Glomerular visceral epithelial cell (primary cell): Measurements from ENCODE around the gene FMN2.
A peak's percentile ranks its signal among the peaks of the same experiment; 100 is the strongest.

Source experiments
- DNase-seq: peaks from one replicate; pipeline ENCODE4 v3.0.0-alpha.2; 2016; ENCODE audit errors: extremely low spot score

FMN2 gene

DNA sequence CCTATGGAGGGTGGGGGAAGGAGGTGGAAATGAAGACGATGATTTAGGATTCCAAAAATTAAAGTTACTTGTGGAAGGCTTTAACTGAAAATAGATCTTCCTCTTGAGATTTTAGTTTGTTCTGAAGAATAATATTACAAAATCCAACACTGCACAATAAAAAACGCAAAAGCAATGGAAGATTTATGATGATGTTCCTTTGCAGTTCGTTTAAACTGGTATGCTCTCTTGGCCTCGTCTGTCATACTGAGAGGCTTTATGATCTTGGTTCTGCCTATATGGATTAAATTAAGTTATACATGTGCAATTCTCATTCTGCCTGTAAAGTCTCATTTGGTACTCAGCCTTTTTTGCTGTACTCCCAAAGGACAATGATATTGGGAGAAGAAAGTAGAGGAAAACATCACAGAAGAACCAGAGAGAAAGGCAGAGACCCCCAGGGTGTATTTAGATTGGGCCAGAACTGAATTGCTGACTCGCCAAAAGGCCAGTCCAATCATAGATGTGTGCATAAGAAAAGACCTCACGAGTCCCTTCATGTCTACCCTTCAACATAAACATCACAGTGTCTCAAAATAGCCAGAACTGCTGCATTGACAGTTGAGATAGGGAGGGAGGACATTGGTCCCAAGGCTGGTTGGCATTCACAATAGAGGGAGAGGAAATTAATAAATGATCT lies 331.7 kb downstream of the FMN2 start:
- DNase-seq: no peak

DNA sequence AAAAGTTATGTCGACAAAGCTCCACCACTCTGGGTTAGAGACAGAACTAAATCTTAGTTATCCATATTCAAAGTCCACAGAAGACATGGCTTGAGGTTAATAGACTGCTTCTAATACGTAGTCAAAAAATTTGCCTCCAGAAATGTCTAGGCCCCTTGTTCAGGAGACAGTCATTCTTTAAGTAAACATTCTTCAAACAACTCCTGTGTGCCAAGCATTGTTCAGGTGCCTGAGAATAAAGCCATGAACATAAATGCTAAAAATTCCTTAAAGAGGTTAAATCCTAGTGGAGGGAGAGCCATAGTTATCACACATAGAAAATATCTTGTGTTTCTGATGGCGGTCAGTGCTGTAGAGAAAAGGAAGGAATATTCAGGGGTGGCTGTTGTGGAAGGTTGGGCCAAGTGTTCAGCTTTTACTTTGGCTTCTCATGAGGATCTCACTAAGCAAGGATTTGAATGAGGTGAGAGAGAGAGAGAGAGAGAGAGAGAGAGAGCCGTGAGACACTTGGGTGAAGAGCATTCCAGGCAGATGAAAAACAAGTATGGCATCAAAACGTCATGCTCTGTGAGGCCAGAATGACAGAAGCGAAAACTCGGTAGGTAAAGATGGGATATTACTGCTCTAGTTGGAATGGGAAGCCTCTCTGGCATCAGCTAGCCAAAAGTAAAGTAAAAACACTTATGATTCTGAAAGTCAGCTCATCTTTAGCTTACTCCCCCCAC lies 333.2 kb downstream of the FMN2 start:
- no peak for DNase-seq

DNA sequence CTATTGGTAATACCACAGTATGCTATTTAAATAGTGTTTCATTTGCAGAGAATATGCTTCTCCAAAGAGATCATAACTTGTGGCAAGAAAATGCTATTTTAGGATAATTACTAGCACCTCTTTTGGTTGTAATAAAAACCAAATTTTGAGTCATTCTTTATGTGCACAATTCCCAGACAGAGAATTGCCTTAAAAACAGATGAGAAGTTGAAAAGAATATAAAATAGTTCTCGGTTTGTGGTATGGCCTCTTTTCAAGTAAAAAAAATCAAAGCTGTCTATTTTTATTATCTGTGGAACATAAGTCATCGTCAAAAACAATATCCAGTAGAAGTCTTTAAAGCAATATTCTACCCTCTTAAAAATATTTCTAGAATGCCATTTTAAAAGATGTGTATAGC lies 334.4 kb downstream of the FMN2 start:
- no peak for DNase-seq

DNA sequence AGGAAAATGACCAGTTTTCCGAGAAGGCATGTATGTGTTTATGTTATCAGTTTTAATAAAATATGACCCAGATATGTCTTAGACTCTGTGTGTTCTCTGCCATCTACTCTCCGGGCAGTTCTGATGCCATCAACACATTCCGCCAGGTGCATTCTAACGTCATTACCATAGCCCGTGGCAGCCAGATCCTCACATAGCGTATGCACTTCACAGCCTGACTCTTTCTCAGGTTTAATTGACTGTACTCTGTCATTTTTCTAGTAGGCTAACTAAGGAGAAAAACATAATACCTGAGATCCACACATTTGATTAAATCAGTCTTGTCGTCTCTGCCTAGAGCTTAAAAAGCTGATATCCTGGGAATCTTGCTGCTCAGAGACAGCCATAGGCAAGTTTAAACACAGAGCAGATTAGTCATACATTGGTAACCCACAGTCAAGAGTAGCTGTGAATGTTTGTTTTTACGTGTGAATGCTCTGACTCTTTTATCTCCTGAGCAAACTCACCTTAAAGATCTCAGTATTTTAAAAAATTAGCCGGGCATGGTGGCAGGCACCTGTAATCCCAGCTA lies 344.4 kb downstream of the FMN2 start:
- no peak for DNase-seq

DNA sequence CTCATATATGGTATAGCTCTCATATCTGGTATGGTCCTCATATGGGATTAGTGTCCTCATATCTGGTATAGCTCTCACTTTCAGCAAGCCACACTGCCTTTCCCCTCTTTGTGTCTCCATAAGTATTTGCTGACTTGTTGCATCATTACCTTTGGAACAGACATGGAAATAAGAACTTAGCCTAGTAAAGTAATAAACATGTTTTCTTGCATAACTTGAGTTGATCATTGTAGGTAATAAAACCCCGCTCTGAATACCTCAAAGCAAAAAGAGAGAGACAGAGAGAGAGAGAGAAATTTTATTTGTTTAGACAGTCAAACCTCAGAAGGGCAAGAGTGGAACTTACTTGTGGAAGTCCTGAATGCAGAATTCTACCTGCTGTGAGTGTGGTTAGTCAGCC lies 350.0 kb downstream of the FMN2 start:
- DNase-seq: no peak

DNA sequence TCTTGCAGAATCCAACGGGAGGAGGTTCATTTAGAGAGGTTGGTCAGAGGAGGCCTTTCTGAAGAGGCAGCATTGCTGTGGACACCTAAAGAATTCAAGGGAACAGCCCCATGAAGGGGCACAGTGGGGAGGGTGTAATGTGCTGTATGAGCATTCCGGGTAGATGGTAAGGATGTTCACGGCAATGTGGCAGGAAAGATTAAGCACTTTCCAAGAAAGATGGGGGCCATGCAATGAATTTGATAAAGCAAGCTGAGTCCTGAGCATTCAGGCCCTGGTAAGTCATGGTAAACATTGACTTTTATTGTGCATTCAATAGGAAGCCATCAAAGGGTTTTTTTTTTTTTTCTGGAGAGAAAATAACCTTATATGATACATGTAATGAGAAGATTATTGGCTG lies 353.7 kb downstream of the FMN2 start:
- DNase-seq: no peak

DNA sequence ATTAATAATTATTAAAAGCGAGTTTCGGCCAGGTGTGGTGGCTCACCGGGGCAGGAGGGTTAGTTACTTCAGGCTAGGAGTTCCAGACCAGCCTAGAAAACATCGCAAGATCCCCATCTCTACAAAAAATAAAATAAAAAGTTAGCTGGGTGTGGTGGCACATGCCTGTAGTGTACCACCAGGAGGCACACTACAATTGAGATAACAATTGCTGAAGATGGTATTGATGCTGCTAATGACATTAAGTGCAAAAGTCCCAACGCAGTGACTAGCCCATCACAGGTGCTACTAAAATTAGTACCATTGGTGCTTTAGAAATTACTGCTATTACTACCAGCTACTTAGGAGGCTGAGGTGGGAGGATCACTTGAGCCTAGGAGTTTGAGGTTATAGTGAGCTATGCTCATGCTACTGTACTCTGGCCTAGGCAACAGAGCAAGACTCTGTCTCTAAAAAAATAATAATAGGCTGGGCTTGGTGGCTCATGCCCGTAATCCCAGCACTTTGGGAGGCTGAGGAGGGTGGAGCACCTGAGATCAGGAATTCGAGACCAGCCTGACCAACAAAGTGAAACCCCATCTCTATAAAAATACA lies 363.6 kb downstream of the FMN2 start:
- peak; percentile 20 for DNase-seq

DNA sequence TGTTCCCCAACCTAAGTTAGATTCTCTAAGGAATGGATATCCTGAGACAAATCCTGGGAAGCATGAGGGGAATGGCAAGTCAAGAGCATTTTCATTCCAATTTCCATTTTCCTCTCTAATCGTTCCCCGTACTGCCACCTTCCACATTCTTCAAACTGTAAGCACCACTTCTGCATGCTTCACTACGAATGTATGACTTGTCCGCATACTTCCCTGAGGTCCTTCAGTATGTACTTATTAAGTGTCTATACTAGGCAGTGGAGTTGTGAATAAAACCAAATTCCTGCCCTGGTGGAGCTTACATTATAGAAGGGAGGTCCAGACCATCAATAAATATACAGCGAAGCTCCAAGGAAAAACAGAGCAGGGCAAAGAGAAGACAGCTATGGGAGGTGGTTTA lies 365.5 kb downstream of the FMN2 start:
- DNase-seq: no peak

DNA sequence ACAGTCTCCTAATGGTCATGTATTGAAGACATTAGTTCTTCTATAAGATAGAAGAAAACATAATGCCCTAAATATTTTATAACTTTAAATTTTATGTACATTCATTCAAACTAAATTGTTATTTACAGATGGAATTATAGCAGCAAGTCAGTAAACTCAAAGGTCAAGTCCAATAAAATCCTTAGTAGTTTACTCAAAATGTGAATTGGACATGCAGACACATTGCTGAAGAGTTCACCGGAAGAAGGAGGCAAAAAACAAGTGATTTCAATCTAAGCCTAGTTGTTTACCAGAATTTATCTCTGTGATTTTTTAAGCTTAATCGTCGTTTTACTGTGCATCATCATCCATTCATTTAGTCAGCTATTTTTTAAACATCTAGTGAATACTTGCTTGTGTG lies 370.6 kb downstream of the FMN2 start:
- DNase-seq: no peak

DNA sequence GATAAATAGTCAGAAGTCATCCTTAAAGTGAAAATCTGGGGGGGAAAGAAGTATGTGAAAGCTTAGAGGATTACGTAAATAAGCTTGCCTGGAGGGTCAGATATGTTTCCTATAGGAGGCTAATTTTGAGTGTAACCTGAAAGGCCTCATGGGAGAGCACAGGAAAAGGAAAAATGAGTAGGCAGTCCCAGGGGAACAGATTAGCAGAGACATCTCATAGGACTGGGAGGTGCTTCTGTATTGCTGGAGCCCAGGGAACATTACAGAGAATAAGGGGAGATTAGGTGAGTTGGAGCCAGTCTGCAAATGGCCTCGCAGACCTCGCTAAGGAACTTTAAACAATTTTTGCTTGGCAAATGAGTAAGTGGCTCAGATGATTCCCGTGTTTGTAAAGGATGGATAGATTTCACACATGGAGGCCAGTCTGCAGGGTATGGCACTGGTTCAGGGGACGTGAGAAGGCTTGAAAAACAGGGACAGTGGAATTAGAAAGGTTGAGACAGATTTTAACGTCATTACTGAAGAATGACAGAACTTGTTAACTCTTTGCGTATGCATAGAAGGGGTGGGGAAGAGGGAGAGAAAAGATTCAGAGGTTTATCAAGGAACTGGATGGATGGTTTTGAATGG lies 371.2 kb downstream of the FMN2 start:
- DNase-seq: no peak

DNA sequence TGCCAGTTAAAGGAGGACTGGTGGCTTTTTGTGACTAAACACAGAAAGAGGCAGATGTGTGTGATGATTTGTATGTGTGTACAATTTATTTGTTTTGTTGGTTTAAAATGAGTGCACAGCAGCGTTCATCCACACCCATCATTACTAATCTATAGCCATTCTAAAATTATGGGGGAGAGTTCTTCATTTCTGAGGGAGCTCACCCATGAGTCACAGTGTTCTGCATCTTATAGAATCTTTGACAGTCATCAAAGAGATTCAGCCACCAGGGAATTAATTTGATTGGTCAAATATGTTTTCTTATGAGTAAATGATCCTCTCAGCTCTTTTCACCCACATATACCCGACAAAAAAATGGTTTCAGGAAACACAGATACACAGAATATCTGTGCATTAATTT lies 372.4 kb downstream of the FMN2 start:
- no peak for DNase-seq

DNA sequence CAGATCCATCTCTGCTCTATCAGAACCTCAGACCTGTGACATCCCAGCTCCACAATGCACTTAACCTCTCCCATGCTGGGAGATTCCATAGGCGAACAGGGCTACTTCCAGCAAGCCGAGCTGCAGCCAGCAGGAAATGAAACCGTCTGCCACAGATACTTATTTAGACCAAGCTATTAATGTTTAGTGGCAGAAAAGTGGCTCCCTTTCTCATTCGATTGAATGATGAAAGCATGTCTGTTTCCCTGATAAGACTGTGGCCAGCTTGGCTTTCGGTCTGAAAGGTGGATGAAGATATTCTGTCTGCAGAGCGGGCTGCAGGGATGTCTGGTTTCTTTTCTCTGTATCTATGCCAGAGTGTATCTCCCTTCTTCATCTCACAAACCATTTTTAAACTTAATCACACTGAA lies 373.9 kb downstream of the FMN2 start:
- DNase-seq: peak; percentile 47

DNA sequence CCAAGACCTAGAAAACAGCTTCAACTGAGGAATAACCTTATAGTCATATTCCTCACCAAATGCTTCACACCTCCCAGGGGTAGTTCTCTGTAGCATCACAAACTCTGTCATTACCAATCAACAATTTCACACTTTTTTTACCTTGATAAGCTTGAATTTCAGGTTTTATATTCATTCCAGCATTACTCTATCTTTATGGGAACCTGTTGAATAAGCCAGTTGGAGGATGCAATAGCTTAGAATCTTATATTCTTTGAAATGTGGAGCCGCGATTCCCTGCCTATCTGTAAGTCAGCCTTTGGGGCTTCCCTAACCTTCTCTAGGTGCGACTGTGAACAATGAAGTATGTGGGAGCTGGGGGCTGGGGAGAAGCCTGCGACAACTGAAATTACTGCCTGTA lies 374.8 kb downstream of the FMN2 start:
- no peak for DNase-seq

DNA sequence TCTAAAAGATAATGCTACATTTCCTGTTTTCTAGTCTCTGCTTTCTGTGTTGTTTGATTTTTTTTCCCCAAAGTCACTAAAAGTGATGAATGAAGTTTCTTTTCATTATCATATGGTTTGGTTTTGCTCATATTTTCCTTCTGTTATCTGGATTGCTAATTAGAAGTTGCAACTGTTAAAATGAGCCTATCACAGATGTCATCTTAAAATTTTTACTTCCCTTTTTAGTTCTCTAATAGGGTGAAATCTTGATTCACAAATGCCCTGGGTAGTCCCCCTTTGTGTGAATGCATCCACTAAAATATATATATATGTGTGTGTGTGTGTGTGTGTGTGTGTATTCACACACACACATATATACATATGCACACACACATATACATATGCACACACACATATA lies 376.2 kb downstream of the FMN2 start:
- DNase-seq: no peak

DNA sequence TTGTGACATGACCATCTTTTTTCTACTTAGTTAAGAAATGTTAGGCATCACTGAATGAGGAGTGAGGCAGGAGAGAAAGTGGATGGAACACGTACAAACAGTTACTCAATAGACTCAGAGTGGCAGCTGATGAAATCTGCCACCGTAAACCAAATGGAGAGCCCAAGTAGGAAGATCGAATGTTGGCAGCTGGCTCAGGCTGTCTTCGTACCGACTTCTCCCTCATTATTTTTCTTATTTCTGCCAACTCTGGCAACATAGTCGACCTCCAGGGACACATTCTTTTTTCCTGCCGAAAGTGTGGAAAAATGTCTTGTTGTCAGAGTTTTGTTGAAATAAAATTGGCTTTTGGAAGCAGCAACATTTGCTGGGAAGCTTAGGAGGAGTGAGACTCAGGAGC lies 377.0 kb downstream of the FMN2 start:
- no peak for DNase-seq

DNA sequence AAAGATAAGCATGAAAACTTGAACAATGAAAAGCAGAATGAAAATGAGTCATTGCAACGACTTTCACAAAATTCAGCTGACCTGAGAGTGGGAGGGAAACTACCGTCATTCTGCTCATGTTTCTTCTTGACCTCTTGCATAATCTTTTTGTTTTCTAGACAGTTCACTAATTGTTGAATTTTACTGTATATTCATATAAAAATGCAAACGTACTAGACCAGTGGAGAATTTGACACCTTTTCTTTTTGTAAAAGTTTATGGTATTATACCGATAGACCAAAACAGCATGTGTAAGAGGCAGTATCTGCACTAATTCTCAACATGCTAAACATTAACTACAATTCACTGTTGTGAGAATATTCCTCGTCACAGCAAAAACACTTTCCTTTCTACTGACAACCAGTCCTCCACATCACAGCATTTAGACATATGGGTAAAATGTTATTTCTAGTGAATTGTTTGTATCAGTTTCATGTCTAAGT lies 382.5 kb downstream of the FMN2 start:
- DNase-seq: no peak

DNA sequence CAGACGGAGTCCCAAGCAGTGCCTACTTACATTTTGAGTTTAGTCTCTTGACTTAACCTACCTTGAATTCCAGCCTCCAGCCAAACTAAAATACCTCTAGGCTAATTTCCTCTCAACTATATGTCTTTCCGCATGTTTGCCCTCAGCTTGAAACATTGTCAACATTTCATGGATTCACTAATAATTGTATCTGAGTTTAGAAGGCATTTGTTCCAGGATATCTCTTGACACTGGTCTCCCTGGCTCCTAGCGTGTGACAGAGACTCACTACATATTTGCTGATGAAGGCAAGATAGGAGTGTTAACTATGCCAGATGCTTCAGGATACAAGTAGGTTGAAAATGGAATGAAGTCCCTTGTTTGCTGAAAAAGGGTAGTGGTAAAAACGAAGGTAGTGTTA lies 384.1 kb downstream of the FMN2 start:
- DNase-seq: no peak

DNA sequence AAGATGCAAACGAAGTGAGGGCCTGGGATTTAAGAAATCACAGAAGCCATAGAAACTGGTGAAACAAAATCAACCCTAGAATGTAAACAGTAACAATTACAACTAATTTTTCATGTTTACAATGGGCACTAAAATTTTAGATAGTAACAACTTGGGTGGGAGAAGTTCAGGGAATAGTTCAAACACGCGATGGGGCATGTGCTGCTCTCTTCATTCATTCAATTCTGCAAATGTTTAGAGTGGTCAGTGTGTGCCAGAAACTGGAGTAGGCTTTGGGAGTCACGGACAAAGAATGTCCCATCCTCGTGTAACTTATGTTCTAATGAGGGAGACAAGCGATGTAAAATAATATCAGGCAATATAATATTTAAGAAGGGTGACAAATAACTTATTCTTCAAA lies 386.9 kb downstream of the FMN2 start:
- DNase-seq: no peak

DNA sequence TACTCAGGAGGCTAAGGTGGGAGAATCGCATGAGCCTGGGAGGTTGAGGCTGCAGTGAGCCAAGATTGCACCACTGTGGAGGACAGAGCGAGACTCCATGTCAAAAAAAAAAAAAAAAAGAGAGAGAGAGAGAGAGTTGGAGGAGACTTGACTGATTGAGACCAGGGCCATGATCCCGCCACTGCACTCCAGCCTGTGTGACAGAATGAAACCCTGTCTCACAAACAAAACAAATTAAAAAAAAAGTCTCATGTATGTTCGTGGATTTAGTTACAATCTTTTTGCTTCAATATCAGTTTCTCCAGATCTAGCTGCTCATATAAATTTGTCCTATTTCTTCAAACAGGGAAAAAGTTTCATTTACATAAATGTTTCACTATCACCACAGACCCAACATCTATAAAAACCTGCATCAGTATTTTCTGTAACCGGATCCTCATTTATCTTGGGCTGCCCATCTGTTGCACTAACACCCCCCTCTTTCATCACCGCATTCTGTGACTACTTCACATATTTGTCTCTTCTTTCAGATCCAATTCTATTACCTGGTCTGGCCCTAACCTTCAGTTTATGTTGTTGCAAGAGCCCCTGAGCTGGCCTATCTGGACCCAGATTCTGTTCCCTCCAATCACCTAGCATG lies 393.2 kb downstream of the FMN2 start:
- DNase-seq: no peak

DNA sequence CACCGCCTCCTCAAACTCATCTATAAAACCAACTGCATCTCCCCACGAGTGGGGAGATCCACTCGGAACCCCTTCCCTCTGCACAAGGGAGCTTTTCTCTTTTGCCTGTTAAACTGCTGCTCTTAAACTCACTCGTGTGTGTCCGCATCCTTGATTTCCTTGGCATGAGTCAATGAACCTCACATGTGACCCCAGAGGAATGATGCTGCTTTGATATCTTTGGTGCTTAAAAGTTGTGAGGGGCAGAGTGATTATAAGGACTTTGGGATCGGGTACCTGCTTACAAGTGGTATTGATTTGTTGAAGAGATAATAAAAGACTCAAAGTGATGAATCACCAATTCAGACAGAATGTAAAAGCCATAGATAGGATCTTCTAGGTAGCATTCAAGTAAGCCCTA lies 394.9 kb downstream of the FMN2 start:
- peak; percentile 41 for DNase-seq

DNA sequence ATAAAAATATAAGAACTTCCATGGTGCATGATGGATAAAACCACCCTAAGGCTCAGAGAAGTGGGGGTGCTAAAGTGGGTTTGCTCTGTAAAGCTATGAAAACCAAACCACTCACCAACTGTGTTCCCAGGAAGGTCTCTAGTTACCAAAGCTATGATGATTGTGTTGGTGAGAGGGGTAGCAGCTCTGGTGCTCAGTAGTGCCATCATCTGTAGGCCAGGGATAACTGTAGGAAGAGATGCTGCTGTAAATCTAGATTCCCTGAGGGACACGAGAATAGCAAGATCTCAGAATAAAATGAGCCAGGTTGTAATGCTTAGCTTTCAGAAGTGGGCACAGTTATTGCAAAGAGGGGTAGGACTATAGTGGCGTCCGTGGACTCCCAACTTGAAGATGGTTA lies 395.8 kb downstream of the FMN2 start:
- DNase-seq: no peak

DNA sequence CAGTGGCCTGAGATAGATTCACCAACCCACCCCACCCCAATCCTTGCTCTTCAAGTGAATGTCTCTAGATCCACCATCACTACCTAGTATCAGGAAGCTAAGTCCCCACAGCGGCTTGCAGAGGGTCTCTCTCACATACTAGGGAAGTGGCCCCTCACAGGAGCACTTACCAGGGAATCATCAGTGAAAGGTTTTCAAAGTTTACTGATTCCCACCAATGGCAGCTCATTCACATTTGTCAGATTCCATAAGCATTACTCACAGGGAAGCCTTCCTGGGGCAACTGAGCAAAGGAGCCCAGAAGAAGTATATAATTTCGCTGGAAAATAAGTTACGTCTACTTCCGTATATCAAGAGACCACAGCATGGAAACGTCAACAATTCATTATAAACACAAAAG lies 399.5 kb downstream of the FMN2 start:
- peak; percentile 76 for DNase-seq
